Measurements from ENCODE around the gene FYB1.

The FYB1 gene

DNA sequence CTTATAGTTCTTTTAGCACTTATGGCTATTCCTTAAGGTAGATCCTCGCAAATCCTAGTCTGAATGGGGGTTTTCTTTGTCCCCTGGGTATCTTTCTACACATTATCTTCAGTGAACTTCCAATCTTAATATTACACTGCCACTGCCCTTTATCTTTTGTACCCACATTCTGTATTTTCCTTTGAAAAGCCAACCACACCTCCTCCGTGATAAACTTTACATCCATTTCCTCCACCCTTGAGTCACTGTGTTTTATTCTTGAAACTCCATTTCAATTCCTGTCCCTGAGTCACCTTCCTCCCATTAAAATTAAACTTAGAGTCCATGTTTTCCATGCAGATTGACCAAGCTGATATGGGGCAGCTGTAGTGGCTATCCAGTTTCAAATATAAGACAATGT lies 102.0 kb downstream of the FYB1 start:
- DNase-seq, result no peak

GRCh38 chr5:39116344-39117170 lies 102.8 kb downstream of the FYB1 start:
- DNase-seq, result no peak

DNA sequence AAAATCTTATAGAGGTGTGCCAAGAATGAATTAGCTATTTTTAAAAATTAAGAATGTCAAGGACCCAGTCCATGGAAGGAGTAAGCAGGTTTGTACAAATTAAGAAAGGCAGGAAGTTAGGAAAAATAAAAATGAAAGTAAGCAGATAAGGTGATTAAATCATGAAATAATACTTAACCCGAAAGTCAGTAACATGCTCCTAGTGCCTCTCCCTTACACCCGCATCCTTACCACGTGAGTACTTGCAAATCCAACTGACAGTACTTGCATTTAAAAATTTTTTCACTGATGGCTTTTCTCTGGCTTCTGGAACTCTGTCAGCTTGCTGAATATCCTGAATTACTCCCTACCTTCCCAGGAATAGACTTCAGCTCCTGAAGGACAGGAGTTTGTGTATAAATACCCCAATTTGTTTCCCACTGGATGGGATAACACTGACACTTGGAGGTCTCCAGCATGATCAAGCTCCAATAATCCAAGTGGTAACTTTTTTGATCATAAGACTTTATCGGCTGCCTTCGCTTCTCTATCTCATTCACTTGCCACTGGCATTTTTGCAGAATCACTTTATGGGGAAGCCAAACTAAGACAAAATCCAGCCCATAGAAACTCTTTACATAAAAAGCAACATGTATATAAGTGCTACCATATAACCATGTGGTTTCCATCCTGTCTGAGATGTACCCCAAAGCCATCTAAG lies 103.6 kb downstream of the FYB1 start:
- no peak for DNase-seq

DNA sequence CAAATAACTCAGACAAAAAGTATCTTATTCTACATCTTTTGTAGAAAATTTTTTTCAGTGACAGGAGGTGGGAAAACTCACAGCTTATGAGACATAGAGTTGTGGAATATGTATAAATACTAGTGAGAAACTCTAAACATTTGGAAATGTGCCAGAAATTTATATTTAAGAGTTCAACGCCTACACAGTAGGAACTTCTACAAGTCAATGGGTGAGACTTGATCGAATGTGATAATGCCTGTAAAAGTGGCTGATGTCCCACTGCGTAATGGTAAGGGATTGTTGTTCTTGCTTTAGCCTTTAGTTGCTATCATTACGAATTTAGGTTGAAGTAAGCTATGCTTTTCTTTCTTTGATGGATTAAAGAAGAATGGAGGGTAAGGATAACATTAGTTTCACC lies 105.2 kb downstream of the FYB1 start:
- no peak for DNase-seq

GRCh38 chr5:39113354-39113953 lies 105.9 kb downstream of the FYB1 start:
- no peak for DNase-seq

DNA sequence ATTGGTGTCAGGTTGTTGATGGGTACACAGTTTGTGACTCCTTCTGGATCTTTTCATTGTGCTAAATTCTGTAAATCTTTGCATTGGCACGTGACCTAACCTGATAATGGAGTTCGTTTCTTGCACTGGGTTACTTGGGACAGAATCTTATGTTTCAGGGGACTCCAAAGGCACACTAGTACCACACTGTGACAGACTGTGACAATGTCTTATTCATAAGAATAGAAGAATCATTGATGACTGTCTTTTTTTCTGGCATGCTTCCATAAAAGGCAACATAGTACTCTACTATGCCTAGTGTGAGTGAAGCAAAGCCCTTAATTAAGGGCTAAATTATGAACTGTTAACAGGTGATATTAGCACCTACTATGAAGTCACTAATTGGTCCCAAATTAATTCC lies 109.8 kb downstream of the FYB1 start:
- DNase-seq, result peak in 2 of 14 donors; percentile 27 to 58

DNA sequence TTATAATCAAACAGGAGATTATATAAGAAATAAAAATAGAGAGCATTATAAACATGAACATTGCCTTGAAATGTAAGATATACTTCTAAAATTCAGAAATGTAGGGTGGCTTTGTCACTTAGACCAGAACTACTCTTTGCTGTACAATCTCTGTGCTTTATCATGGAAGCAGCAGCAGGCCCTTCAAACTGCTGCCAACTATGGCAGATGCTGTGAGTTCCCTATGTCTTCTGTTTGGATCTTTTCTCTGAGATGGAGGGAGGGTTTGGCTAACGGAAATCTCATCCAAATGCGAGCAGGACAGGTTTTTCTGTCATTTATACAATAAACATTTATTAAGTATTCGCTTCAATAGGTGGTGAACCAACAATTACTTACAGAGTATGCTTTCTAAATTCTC lies 110.4 kb downstream of the FYB1 start:
- DNase-seq, result peak in 1 of 14 donors; percentile 74

GRCh38 chr5:39107350-39107749 lies 112.0 kb downstream of the FYB1 start:
- no peak for DNase-seq

DNA sequence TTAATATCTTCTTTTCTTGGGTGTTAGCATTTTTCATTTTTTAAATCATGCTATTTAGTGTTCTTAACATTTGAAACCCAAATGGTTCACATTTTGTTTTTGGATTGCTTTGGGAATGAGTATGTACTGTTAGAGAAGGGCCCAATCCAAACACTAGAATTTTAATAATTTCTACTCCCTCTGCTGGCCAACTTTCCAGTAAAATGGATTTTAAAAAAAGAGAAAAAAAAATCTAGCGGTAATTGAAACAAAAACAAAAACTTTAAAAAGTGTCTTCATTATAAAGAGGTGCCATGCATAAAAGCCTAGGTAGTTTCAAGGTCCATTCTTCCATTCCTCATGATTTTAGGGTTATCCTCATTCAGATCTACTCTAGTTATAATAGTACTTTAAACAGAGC lies 113.0 kb downstream of the FYB1 start:
- no peak for DNase-seq

DNA sequence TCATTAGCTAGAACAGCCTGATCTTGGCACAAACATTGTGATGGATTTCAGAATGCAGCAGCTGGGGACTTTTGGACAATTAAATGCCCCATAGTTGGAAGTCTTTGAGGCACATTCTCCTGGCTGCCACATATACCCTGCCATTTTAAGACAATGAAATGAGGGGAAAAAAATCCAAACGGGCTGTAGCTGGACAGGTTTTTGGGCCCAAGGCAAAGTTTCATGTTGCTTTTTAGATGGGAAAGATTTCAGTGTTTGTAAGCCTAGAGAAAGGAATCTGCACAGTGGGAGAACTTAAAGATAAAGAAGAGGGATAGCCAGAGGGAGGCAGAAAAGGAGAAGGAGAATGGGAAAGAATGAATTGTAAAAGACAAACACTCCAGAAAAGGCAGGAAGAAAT lies 115.1 kb downstream of the FYB1 start:
- DNase-seq, result no peak

- DNase-seq, result no peak
Measured at GRCh38 chr5:39102684-39103155, 116.6 kb downstream of the FYB1 start.

DNA sequence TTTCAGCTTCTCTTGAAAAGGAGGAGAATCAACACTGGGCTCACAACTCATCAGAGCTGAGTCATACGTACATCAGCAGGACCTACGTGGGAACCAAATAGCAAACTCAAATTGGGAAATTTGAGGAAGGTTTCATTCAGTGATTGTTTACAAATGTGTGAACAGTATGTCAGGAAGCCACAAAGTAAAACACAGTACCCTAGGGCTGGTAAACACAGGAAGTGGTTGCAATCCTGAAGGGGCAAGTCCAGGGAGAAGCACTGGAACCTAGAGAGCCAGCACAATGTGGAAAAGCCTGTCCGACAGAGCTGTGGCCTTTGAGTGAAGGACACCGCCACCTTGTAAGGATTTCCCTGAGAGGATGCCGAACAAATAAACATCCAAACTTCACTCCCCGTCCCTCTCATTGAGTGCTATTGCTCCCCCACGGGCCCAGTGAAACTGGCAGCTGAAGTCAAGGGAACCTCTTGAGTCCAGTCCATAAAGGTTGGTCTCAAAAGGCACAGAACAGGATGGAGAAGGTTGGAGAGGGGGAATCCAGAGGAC lies 118.4 kb downstream of the FYB1 start:
- no peak for DNase-seq

- DNase-seq, result no peak
Measured at GRCh38 chr5:39100301-39100850, 119.0 kb downstream of the FYB1 start.

DNA sequence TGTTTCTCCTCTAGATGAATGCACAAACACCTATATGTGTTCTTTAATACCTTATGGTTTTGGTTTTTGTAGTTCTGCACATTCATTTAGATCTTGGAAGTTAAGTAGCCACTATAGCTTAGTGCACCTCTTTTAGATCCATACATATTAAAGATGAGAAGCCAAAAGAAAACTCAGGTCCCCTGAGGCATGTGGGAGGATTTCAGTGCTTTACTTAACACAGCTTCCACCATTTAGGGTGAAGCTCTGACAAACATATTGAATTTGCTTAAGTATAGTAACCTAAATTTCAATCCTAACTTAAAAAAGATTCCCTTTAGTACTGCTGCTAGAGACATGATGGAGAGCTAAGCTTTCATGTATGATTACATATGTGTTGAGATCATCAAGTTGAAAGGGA lies 119.5 kb downstream of the FYB1 start:
- DNase-seq, result no peak

DNA sequence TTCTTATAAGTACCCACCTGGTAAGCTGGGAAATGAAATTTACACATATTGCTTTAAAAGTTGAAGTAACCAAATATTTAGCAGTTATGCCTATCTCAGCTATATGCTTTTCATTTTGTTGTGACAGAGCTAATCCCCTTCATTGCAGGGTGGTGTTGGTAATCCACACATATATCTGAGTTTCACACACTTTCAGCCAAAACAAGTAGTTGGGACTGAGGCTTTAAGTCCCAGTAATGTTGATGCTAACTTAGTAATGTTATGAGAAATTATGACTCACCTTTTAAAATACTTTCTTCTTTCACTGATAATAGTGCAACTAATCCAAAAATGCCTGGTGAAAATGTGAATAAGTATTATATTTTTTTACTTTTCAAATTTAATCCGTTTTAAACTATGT lies 126.0 kb downstream of the FYB1 start:
- DNase-seq, result no peak

DNA sequence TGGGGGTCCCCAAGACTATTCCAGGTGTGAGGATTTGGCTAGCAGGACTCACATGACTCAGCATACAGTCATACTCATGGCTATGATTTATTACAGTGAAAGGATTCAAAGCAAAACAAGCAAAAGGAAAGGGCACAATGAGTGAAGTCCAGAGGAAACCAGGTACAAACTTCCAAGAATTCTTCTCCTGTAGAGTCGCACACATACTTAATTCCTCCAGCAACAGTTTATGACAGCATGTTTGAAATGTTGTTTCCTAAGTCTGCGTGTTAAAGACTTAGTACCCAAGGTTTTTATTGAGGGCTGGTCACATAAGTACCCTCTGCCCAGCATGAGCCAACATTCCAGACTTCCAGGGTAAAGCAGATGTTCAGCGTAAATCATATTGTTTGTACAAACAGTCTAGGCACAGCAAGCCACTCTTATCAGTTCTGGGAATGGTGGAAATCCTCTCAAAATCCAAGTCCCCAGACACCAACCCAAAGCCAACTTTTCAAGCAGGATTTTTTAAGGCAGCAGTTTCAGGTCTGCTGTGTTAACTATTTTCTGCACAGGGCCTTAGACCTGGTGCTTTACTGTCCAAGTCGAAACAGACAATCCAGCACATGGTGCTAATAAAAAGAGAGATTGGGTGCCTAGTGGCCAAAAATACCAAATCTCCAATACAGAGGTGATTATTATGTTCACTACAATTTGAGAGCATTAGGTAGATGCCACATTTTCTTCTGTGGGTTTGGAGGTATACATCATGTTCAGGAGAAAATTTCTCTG lies 126.6 kb downstream of the FYB1 start:
- no peak for DNase-seq

- no peak for DNase-seq
Measured at GRCh38 chr5:39091940-39092580, 127.3 kb downstream of the FYB1 start.

DNA sequence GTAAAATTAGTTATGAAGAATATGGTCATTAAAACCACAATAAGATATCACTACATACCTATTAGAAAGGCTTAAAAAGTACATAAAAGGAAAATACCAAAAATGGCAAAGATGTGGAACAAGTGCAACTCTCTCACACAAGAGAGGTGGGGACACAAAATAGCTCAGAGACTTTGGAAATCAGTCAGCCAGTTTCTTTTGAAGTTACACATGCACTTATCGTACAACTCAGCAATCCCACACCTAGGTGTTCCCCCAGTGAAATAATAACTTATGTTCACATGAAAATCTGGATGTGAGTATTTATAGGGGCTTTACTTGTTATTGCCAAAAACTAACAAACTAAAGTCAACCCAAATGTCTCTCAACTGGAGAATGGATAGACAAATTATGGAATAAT lies 135.4 kb downstream of the FYB1 start:
- no peak for DNase-seq

GRCh38 chr5:39082995-39083394 lies 136.4 kb downstream of the FYB1 start:
- DNase-seq, result no peak

- DNase-seq, result peak in 8 of 14 donors; percentile 3 to 41 (median 24)
Measured at GRCh38 chr5:39080597-39081204, 138.7 kb downstream of the FYB1 start.

GRCh38 chr5:39080168-39080567 lies 139.2 kb downstream of the FYB1 start:
- DNase-seq, result no peak

All from C1 segment of cervical spinal cord (tissue), 14 donors.